Mucosa of descending colon (tissue), 3 donors: ENCODE results near the gene ABCB8. TPM values are rescaled to one million over a fixed set of nuclear protein-coding genes. Genes with fewer than 3 reads are reported as not detected.

Source experiments
- ATAC-seq: fragments of 200-7000 bp; cut with Tn5 transposase; one replicate; pipeline ENCODE4 v1.9.1; 2020; ENCODE audit warnings: mild to moderate bottlenecking, moderate library complexity
- DNase-seq, 3 donors: peaks; one replicate each; pipeline ENCODE4 v3.0.0-alpha.2; 2020
- H3K36me3 ChIP-seq: fragments of 200-600 bp; one replicate; pipeline ENCODE4 v1.8.0; 2021; ENCODE audit warnings: low read depth, mild to moderate bottlenecking
- H3K4me1 ChIP-seq: fragments of 200-600 bp; one replicate; pipeline ENCODE4 v1.8.0; 2021; ENCODE audit warnings: low read depth, mild to moderate bottlenecking
- H3K4me3 ChIP-seq: fragments of 200-600 bp; one replicate; pipeline ENCODE4 v1.8.0; 2021; ENCODE audit warnings: mild to moderate bottlenecking
- H3K9me3 ChIP-seq: fragments of 200-600 bp; one replicate; pipeline ENCODE4 v1.8.0; 2021; ENCODE audit warnings: mild to moderate bottlenecking
- CTCF ChIP-seq: fragments of 200-600 bp; IDR thresholded peaks from one replicate; pipeline ENCODE4 v1.8.0; 2022; ENCODE audit warnings: antibody characterized with exemption, mild to moderate bottlenecking
- intact Hi-C, 2 donors: fragments of 100-400 bp; cut with DNase I in 1 of 2; cut with micrococcal nuclease in 1 of 2; formaldehyde crosslinking; loops; one replicate each; pipeline versions ENCODE4 v1.11.0 to v1.11.1; 2022; cut with DNase I, micrococcal nuclease
- total RNA-seq, 3 donors: library from RNA; stranded (reverse); fragmentation: NEBNext Ultra II Directional in 2 of 3; extraction: Animal tissue kit (Norgen Biotek cat#: 25700) in 2 of 3; gene quantifications; one replicate each; pipeline versions ENCODE4 v1.2.1 to v1.2.4, GENCODE V29; 2021 to 2023
- donor health status: DM: no; HTN: no; CAD: no; lungs with moderate emphysema.
- donor health status: DM: no; HTN: no; CAD: no.
- donor health status: DM: no; HTN: yes; CAD: no.

ABCB8 gene
- total RNA-seq, 3 donors from 2014 or later: 40.1 to 44.9 (median 41.8) TPM

- TF ChIP-seq CTCF: no peak
- no peaks in the 10 kb centered on the region for H3K36me3 ChIP-seq
- H3K4me3 ChIP-seq: peak overlapping the region; percentile 81
- no peak for ATAC-seq
- intact Hi-C loops: no loop called here
- peaks cover 32% of the 10 kb centered on the region for H3K4me1 ChIP-seq
- peak in 2 of 3 donors; percentile 56 to 71 for DNase-seq
- no peaks in the 10 kb centered on the region for H3K9me3 ChIP-seq
Measured at GRCh38 chr7:151082141-151083070, 54.2 kb downstream of the ABCB8 start.

GRCh38 chr7:151083071-151083823 is 55.0 kb downstream of the ABCB8 start, which contains the start of gene TMUB1:
TSS of gene TMUB1 (minus strand) at chr7:151083493. CDS start at chr7:151082563, 930 bp downstream.
- peak within 1 kb of the TSS; percentile 81 for H3K4me3 ChIP-seq
- peak; percentile 39 for ATAC-seq
- intact Hi-C loops: no loop called here
- no peaks in the 10 kb centered on the region for H3K9me3 ChIP-seq
- H3K4me1 ChIP-seq: peaks cover 40% of the 10 kb centered on the region
- TF ChIP-seq CTCF: no peak
- peak; percentile 84 to 92 (median 88) for DNase-seq
- no peaks in the 10 kb centered on the region for H3K36me3 ChIP-seq

DNA sequence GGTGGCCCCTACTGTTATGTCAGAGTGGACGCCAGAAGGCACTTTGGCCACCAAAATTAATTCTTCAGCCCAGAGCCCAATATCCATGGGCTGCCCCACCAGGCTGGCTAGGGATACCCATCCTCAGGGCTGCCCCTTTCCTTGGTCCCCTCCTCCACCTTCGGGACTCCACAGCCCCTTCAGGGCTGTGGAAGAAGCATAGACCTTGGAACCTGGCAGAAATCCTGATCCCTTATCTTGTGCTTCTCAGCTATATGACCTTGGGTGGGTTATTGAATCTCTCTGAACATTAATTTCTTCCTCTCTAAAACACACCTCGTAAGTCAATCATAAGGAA is 55.5 kb downstream of the ABCB8 start:
- H3K4me1 ChIP-seq: peaks cover 46% of the 10 kb centered on the region
- no peaks in the 10 kb centered on the region for H3K9me3 ChIP-seq
- DNase-seq (no peak), ATAC-seq (no peak)
- intact Hi-C loops: no loop called here
- H3K4me3 ChIP-seq: no peak overlapping the region
- H3K36me3 ChIP-seq: no peaks in the 10 kb centered on the region
- no peak for TF ChIP-seq CTCF

DNA sequence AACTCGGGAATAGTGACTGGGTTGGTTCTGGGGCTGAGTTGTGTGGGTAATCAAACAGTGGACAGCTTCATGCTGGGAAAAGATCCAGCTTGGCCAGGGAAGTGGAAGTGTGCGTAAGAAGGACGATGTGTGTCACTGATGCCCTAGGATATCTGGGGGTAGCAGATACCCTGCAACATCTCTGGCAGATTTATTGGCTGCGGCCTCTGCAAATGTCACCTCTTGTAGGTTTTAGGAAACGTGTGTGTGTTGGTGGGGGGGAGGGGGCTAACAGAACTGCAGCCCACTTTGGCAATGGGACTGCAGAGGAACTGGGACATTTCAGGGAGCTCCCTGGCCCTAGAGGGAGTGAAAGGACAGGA is 57.1 kb downstream of the ABCB8 start:
- TF ChIP-seq CTCF: no peak
- Histone ChIP-seq H3K9me3 (no peaks in the 10 kb centered on the region), H3K4me3 (no peak overlapping the region), H3K4me1 (peaks cover 44% of the 10 kb centered on the region), H3K36me3 (no peaks in the 10 kb centered on the region)
- intact Hi-C loops: no loop called here
- DNase-seq (peak in 1 of 3 donors; percentile 27), ATAC-seq (no peak)

DNA sequence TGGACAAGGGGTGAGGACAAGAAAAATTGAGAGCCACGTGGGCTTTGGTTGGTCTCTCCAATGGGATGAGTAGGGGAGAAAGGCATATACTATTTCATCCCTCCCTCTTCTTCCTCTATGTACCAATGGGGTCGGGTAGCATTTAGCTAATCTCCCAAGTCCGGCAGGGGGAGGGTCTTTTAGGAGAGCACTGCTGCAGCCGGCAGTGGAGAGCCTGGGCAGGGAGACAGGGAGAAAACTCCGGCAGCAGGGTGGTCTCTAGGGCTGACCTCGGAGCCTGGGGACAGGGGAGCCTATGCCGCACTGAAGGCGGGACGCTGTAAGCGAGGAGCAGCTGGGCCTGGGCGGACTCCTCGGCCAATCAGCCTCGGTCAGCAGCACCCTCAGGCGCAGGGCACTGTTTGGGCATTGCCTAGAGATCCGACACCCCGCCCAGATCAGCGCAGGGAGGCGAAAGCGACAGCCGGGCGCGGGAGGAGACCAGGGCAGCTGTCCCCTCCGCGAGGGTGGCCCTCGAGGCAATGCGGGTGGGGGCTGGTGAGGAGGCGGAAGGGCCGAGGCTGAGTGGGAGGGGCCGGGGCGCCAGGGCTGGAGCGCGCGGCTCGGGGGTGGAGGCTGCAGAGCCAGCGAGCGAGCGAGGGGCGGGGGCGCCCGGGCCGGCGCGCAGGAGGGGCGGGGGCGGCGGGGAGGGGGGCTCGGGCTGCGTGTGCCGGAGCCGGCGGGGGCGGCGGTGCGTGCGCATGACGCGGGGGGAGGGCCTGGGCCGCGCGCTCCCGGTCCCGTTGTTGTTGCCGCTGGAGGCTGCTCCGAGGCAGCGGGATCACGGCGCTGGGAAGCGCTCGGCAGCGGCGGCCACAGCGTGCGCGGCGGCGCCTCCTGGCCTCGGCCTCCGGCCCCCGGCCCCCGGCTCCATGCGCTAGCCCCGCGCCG is 57.7 kb downstream of the ABCB8 start, which contains the start of gene AGAP3:
Gene AGAP3, plus strand, starts transcription at position 785 of the 930 bp plus-strand sequence. CDS start 267 bp downstream, outside the sequence.
- Histone ChIP-seq H3K9me3 (no peaks in the 10 kb centered on the region), H3K4me3 (peak within 1 kb of the TSS; percentile 32), H3K4me1 (peaks cover 43% of the 10 kb centered on the region), H3K36me3 (no peaks in the 10 kb centered on the region)
- TF ChIP-seq CTCF: no peak
- intact Hi-C loops: no loop called here
- ATAC-seq: peak; percentile 61
- peak; percentile 87 to 93 (median 91) for DNase-seq
